Smooth muscle cell (in vitro differentiated cells): ENCODE results near the gene ZFY. TPM values are rescaled to one million over a fixed set of nuclear protein-coding genes. Genes with fewer than 3 reads are reported as not detected.

ENCODE experiments used
- DNase-seq: peaks from one replicate; lab custom pipeline; 2025; ENCODE audit not compliant: unreplicated experiment; lab: John Stamatoyannopoulos, UW
- H2AFZ ChIP-seq: fragments of 200-600 bp; sonication (generic); 2 replicates; pipeline ENCODE4 v1.6.0; 2016; ENCODE audit warnings: antibody characterized with exemption, low read depth, mild to moderate bottlenecking
- H3F3A ChIP-seq: fragments of 200-600 bp; sonication (generic); 2 replicates; pipeline ENCODE4 v1.6.0; 2017; ENCODE audit warnings: antibody characterized with exemption, low read depth
- H3K27ac ChIP-seq: fragments of 200-600 bp; sonication (generic); 2 replicates; pipeline ENCODE4 v1.5.1; 2016; ENCODE audit warnings: low read depth, mild to moderate bottlenecking
- H3K27me3 ChIP-seq: fragments of 200-600 bp; sonication (generic); 2 replicates; pipeline ENCODE4 v1.6.1; 2016; ENCODE audit warnings: low read depth, mild to moderate bottlenecking
- H3K36me3 ChIP-seq: fragments of 200-600 bp; sonication (generic); 2 replicates; pipeline ENCODE4 v1.5.1; 2016; ENCODE audit warnings: low read depth
- H3K4me1 ChIP-seq: fragments of 200-600 bp; sonication (generic); 2 replicates; pipeline ENCODE4 v1.5.1; 2016; ENCODE audit warnings: low read depth
- H3K4me2 ChIP-seq: fragments of 200-600 bp; sonication (generic); 2 replicates; pipeline ENCODE4 v1.6.0; 2016; ENCODE audit warnings: mild to moderate bottlenecking
- H3K4me3 ChIP-seq: fragments of 200-600 bp; sonication (generic); 2 replicates; pipeline ENCODE4 v1.5.1; 2016; ENCODE audit warnings: mild to moderate bottlenecking
- H3K79me2 ChIP-seq: fragments of 200-600 bp; sonication (generic); 2 replicates; pipeline ENCODE4 v1.6.0; 2016; ENCODE audit warnings: low read depth, mild to moderate bottlenecking
- H3K9ac ChIP-seq: fragments of 200-600 bp; sonication (generic); 2 replicates; pipeline ENCODE4 v1.6.0; 2016; ENCODE audit warnings: low read depth
- H3K9me3 ChIP-seq: fragments of 200-600 bp; sonication (generic); replicated peaks from 2 replicates; pipeline ENCODE4 v1.5.1; 2016; ENCODE audit warnings: low read depth
- H4K20me1 ChIP-seq: fragments of 200-600 bp; sonication (generic); 2 replicates; pipeline ENCODE4 v1.6.0; 2016; ENCODE audit warnings: low read depth
- WGBS: methylation state at CpG from one replicate; pipeline ENCODE4 v1.1.7; 2016; ENCODE audit warnings: low lambda C conversion rate; 5-methylcytosine and 5-hydroxymethylcytosine counted together
- polyA plus RNA-seq: library from polyadenylated mRNA; unstranded; fragments of >200 nt; fragmentation: Nextera tagmentation; extraction: Ambion mirVana; gene quantifications from 2 replicates; pipeline ENCODE4 v1.2.1, GENCODE V29; 2016
- total RNA-seq: library from RNA; depleted of rRNA; stranded (reverse); fragments of >200 nt; gene quantifications from 2 replicates; pipeline ENCODE4 v1.2.3, GENCODE V29; 2014
- TF ChIP-seq, protein P1 (sequence below): fragments of 200-600 bp; sonication (generic); IDR thresholded peaks from 2 replicates; pipeline ENCODE4 v1.5.1; 2017; ENCODE audit warnings: borderline replicate concordance, mild to moderate bottlenecking, antibody characterized with exemption; ENCODE audit not compliant: insufficient read depth, poor library complexity, severe bottlenecking

ZFY gene
- total and polyA plus RNA-seq, 2 experiments from 2014 or later, result not detected

DNA sequence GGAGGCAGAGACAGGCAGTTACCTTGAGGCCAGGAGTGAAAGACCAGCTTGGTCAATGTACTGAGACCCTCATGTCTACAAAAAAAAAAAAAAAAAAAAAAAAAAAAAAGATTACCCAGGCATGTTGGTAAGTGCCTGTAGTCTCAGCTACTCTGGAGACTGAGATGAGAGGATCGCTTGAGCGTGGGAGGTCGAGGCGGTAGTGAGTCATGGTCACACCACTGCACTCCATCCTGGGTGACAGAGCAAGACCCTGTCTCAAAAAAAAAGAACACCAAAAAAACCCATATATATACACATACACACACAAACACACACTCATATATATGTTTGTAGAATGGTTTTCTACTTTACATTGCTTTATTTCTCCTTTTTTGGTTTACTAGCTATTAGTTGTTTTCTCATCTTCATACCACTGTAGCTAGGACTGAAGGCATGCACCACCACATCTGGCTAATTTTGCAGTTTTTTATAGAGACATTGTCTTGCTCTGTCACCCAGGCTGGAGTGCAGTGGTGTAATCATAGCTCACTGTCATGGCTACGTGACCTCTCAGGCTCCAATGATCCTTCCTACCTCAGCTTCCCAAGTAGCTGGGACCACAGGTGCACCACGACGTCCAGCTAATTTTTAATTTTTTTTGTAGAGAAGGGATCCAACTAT is 14.5 kb downstream of the ZFY start:
- no peak for DNase-seq
- H4K20me1 ChIP-seq, result no peaks in the 10 kb centered on the region
- H3K27ac ChIP-seq, result no peak overlapping the region
- no CpG with 5 or more reads among the region's 7 CpGs for WGBS
- H2AFZ ChIP-seq, result no peak overlapping the region
- H3K79me2 ChIP-seq, result no peaks in the 10 kb centered on the region
- no peaks in the 10 kb centered on the region for H3K36me3 ChIP-seq
- H3K9ac ChIP-seq, result no peak overlapping the region
- no peaks in the 10 kb centered on the region for H3F3A ChIP-seq
- no peak overlapping the region for H3K4me3 ChIP-seq
- no peaks in the 10 kb centered on the region for H3K27me3 ChIP-seq
- TF ChIP-seq, protein P1, sequence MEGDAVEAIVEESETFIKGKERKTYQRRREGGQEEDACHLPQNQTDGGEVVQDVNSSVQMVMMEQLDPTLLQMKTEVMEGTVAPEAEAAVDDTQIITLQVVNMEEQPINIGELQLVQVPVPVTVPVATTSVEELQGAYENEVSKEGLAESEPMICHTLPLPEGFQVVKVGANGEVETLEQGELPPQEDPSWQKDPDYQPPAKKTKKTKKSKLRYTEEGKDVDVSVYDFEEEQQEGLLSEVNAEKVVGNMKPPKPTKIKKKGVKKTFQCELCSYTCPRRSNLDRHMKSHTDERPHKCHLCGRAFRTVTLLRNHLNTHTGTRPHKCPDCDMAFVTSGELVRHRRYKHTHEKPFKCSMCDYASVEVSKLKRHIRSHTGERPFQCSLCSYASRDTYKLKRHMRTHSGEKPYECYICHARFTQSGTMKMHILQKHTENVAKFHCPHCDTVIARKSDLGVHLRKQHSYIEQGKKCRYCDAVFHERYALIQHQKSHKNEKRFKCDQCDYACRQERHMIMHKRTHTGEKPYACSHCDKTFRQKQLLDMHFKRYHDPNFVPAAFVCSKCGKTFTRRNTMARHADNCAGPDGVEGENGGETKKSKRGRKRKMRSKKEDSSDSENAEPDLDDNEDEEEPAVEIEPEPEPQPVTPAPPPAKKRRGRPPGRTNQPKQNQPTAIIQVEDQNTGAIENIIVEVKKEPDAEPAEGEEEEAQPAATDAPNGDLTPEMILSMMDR, result no peak
- no peaks in the 10 kb centered on the region for H3K4me1 ChIP-seq
- H3K4me2 ChIP-seq, result no peak overlapping the region
- no peaks in the 10 kb centered on the region for H3K9me3 ChIP-seq

DNA sequence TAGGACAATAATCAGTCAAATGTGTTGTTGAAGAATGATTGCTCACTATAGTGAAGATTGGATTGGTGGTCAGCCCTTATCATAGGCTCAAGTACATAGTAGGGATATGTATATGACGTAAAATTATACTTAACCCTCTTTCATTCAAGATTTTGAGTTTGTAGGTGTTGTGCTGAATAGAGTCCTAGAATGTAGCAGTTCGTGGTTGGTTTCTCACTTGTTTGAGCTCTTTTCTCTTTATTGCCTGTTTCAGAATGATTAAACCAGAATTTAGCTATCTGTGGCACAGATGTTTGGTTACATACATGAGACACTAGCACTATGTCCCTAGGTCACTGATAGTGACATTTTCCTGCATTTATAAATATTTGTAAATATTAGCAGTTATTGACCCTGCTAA is 15.5 kb downstream of the ZFY start:
- Histone ChIP-seq H3K27me3 (no peaks in the 10 kb centered on the region), H3K9me3 (no peaks in the 10 kb centered on the region), H3K79me2 (no peaks in the 10 kb centered on the region), H2AFZ (no peak overlapping the region), H3K4me3 (no peak overlapping the region), H3F3A (no peaks in the 10 kb centered on the region), H3K9ac (no peak overlapping the region), H3K4me1 (no peaks in the 10 kb centered on the region), H3K4me2 (no peak overlapping the region), H3K36me3 (no peaks in the 10 kb centered on the region), H3K27ac (no peak overlapping the region), H4K20me1 (no peaks in the 10 kb centered on the region)
- TF ChIP-seq, protein P1, result no peak
- no peak for DNase-seq
- no CpG with 5 or more reads among the region's 2 CpGs for WGBS

DNA sequence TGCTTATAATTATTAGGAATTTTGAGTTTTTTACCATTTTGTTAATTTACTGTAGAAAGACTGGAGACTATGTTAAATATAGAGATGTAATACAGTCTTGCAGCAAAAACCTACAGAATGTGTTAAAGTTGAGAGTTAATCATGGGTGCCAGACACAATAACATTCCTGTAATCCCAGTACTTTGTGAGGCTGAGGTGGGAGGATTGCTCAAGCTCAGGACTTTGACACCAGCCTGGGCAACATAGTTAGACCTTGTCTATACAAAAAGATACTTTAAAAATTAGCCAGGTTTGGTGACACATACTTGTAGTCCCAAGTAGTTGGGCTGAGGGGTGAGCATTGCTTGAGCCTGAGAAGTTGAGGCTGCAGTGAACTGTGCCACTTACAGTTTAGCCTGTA is 17.7 kb downstream of the ZFY start:
- TF ChIP-seq, protein P1, result no peak
- no peaks in the 10 kb centered on the region for H3F3A ChIP-seq
- no peak overlapping the region for H3K4me2 ChIP-seq
- no peaks in the 10 kb centered on the region for H3K27me3 ChIP-seq
- no peaks in the 10 kb centered on the region for H3K36me3 ChIP-seq
- H4K20me1 ChIP-seq, result no peaks in the 10 kb centered on the region
- no peaks in the 10 kb centered on the region for H3K4me1 ChIP-seq
- DNase-seq, result no peak
- no peak overlapping the region for H3K4me3 ChIP-seq
- H3K79me2 ChIP-seq, result no peaks in the 10 kb centered on the region
- H3K27ac ChIP-seq, result no peak overlapping the region
- no peaks in the 10 kb centered on the region for H3K9me3 ChIP-seq
- H3K9ac ChIP-seq, result no peak overlapping the region
- no peak overlapping the region for H2AFZ ChIP-seq

DNA sequence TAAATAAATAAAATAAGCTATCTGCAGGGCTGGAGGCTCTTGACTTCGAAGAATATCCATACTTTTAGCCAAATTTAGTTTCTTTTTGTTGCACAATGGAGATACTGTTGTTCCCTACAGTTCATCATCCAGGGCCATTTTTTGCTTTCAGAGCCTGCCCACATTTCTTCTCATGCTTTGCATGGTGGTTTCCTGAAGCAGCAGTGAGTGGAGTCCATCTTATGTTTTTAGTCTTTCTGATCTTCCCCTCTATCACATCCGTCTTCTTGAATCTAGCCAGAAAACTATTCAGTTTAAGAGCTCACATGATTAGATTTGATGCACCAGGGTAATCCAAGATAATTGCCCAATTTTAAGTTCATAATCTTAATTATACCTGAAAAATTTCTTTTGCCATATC is 19.6 kb downstream of the ZFY start:
- H3K27ac ChIP-seq, result no peak overlapping the region
- TF ChIP-seq, protein P1, result no peak
- no peaks in the 10 kb centered on the region for H3K36me3 ChIP-seq
- no peaks in the 10 kb centered on the region for H3K9me3 ChIP-seq
- no peak overlapping the region for H3K4me3 ChIP-seq
- no peak overlapping the region for H3K4me2 ChIP-seq
- no peak overlapping the region for H3K9ac ChIP-seq
- no peaks in the 10 kb centered on the region for H3F3A ChIP-seq
- no peak overlapping the region for H2AFZ ChIP-seq
- H3K27me3 ChIP-seq, result no peaks in the 10 kb centered on the region
- no peak for DNase-seq
- H3K4me1 ChIP-seq, result no peaks in the 10 kb centered on the region
- H4K20me1 ChIP-seq, result no peaks in the 10 kb centered on the region
- no CpG with 5 or more reads among the region's 2 CpGs for WGBS
- no peaks in the 10 kb centered on the region for H3K79me2 ChIP-seq
